Activated naive CD8-positive, alpha-beta T cell (primary cell): Measurements from ENCODE around the gene KRTAP5-4.
"Not testable (repeated sequence)": the region's sequence is repeated elsewhere in the genome, so short reads cannot be mapped to it uniquely, and the experiment has no call there.

Experiments
- H3K27ac Mint-ChIP-seq: one replicate; pipeline ENCODE4 v1.8.0; 2021; ENCODE audit warnings: mixed read lengths
- H3K27me3 Mint-ChIP-seq: one replicate; pipeline ENCODE4 v1.8.0; 2021; ENCODE audit warnings: mixed read lengths
- H3K36me3 Mint-ChIP-seq: one replicate; pipeline ENCODE4 v1.8.0; 2021; ENCODE audit warnings: mixed read lengths
- H3K4me1 Mint-ChIP-seq: one replicate; pipeline ENCODE4 v1.8.0; 2021; ENCODE audit warnings: low read depth, mixed read lengths
- H3K4me3 Mint-ChIP-seq: one replicate; pipeline ENCODE4 v1.8.0; 2021; ENCODE audit warnings: mild to moderate bottlenecking, mixed read lengths
- H3K9me3 Mint-ChIP-seq: one replicate; pipeline ENCODE4 v1.8.0; 2021; ENCODE audit warnings: low read depth, mixed read lengths

Gene KRTAP5-4

GRCh38 chr11:1632053-1632714, 10.2 kb upstream of the KRTAP5-4 start:
- H3K27ac Mint-ChIP-seq = no peak overlapping the region
- no peaks in the 10 kb centered on the region for H3K9me3 Mint-ChIP-seq
- H3K36me3 Mint-ChIP-seq = no peaks in the 10 kb centered on the region
- H3K4me3 Mint-ChIP-seq = no peak overlapping the region
- peaks cover 8% of the 10 kb centered on the region for H3K4me1 Mint-ChIP-seq
- H3K27me3 Mint-ChIP-seq = peaks cover 18% of the 10 kb centered on the region

DNA sequence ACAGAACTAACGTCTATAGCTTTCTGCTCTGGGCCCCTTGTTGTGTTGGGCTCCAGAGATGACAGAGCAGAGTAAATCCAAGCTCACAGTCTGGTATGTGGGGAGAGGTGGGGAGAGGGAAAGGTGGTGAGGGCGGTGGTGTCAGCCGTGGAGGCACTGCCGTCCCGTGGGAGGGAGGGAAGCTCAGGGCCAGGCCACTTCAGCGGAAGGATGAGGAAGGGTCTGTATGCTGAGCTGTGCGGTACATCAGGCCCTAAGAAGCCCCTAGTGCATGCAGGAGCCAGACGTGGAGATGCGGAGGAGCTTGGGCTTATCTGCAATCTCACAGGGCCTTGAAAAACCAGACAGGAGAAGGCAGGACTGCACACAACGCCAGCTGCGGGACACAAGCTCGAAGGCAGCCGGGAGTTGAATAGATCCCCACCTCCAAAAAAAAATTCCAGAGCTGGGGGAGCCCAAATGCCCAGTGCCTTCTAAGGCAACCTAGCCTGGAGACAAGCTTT, 9.2 kb upstream of the KRTAP5-4 start:
- H3K4me3 Mint-ChIP-seq = no peak overlapping the region
- H3K27ac Mint-ChIP-seq = no peak overlapping the region
- H3K4me1 Mint-ChIP-seq = peaks cover 8% of the 10 kb centered on the region
- no peaks in the 10 kb centered on the region for H3K9me3 Mint-ChIP-seq
- peaks cover 18% of the 10 kb centered on the region for H3K27me3 Mint-ChIP-seq
- H3K36me3 Mint-ChIP-seq = no peaks in the 10 kb centered on the region

DNA sequence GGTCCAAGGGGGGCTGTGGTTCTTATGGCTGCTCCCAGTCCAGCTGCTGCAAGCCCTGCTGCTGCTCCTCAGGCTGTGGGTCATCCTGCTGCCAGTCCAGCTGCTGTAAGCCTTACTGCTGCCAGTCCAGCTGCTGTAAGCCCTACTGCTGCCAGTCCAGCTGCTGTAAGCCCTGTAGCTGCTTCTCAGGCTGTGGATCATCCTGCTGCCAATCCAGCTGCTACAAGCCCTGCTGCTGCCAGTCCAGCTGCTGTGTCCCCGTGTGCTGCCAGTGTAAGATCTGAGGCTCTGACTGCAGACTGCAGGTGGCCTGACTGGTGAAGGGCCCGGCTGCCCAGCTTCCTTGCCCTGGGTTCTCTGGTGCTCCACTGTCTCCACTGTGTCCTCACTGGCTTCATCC, 8.3 kb upstream of the KRTAP5-4 start:
- H3K27ac Mint-ChIP-seq = no peak overlapping the region
- H3K4me3 Mint-ChIP-seq = no peak overlapping the region
- H3K4me1 Mint-ChIP-seq = peaks cover 8% of the 10 kb centered on the region
- H3K36me3 Mint-ChIP-seq = no peaks in the 10 kb centered on the region
- no peaks in the 10 kb centered on the region for H3K9me3 Mint-ChIP-seq
- H3K27me3 Mint-ChIP-seq = peaks cover 18% of the 10 kb centered on the region

GRCh38 chr11:1629326-1630185, 7.6 kb upstream of the KRTAP5-4 start, which contains the start of gene KRTAP5-5:
Gene KRTAP5-5 (plus strand): TSS chr11:1629775. CDS start chr11:1629841, 66 bp downstream.
- Mint-ChIP-seq H3K36me3 (no peaks in the 10 kb centered on the region), H3K27me3 (peaks cover 18% of the 10 kb centered on the region), H3K27ac (no peak within 1 kb of the TSS), H3K4me1 (peaks cover 8% of the 10 kb centered on the region), H3K9me3 (no peaks in the 10 kb centered on the region), H3K4me3 (no peak within 1 kb of the TSS)

- Mint-ChIP-seq H3K4me1 (peaks cover 8% of the 10 kb centered on the region), H3K36me3 (no peaks in the 10 kb centered on the region), H3K9me3 (no peaks in the 10 kb centered on the region), H3K4me3 (no peak overlapping the region), H3K27me3 (peaks cover 18% of the 10 kb centered on the region), H3K27ac (no peak overlapping the region)
Observed at GRCh38 chr11:1628506-1629325, 6.8 kb upstream of the KRTAP5-4 start.

DNA sequence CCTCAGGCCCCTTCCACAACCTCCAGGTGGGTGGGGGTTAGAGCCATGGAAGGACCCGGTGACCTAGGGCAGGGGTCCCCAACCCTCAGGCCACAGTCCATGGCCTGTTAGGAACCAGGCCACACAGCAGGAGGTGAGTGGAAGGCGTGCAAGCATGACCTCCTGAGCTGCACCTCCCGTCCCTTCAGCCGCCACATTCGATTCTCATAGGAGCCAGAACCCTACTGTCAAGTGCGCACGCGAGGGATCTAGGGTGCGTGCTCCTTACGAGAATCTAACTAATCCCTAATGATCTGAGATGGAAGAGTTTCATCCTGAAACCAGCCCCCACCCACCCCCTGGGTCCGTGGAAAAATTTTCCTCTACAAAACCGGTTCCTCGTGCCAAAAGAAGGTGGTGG, 3.6 kb upstream of the KRTAP5-4 start:
- no peaks in the 10 kb centered on the region for H3K9me3 Mint-ChIP-seq
- H3K4me3 Mint-ChIP-seq = no peak overlapping the region
- H3K27me3 Mint-ChIP-seq = peaks cover 9% of the 10 kb centered on the region
- no peaks in the 10 kb centered on the region for H3K36me3 Mint-ChIP-seq
- peaks cover 3% of the 10 kb centered on the region for H3K4me1 Mint-ChIP-seq
- H3K27ac Mint-ChIP-seq = no peak overlapping the region

DNA sequence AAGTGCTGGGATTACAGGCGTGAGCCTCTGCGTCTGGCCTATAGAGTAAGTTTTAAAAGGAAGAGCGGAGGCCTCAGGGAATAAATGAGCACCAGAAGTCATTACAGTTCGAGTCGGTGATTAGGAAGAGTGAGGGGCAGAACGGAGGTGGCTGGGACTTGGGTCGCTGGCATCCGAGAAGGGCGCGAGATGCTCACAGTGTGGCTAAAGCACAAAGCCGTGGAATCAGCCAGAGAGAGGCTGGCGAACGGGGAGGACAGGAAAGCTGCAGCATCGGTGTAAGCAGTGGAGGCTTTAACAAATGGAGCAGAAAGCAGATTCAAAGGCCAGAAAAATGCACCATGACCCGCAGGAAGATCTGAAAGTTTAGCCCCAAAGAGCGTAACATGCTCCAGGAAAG, 2.7 kb upstream of the KRTAP5-4 start:
- peaks cover 3% of the 10 kb centered on the region for H3K4me1 Mint-ChIP-seq
- no peaks in the 10 kb centered on the region for H3K9me3 Mint-ChIP-seq
- no peak overlapping the region for H3K4me3 Mint-ChIP-seq
- H3K27ac Mint-ChIP-seq = no peak overlapping the region
- no peaks in the 10 kb centered on the region for H3K36me3 Mint-ChIP-seq
- peaks cover 11% of the 10 kb centered on the region for H3K27me3 Mint-ChIP-seq

DNA sequence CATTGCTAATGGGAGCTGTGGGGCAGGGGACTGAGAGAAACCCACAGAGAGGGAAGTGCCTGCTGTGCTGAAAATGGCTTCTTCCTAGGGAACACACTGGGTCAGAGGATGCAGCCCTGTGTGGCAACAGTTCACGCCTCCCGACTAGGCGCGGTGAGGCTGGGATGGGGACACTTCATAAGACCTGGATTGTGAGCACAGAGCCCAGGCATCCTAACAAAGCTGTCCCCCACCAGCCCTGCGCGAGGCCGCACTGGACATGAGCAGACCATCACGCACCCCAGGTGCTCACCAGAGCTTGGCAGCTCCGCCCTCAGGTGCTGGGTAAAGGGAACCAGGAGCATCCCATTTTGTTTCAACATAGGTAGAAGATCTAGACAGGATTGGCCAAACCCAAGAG, 1.8 kb upstream of the KRTAP5-4 start:
- H3K9me3 Mint-ChIP-seq = no peaks in the 10 kb centered on the region

DNA sequence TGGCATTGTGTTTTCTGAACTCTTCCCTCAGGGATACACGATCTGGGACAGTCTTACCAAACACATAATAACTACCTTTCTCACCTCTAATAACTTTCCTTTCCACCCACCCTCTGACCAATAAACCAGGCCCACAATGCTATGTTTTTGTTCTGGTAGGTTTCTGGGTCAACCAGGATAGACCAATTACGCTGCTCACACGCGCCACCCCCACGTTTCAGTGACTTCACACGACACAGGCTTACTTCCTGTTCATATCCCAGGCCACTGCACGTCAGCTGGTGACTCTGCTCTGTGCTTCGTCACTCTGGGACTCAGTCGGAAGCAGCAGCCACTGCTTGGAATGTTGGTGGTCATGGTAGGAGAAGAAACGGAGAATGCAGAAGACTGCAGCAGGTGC, 2.5 kb downstream of the KRTAP5-4 start:
- H3K4me1 Mint-ChIP-seq = peaks cover 5% of the 10 kb centered on the region
- H3K36me3 Mint-ChIP-seq = no peaks in the 10 kb centered on the region
- H3K4me3 Mint-ChIP-seq = no peak overlapping the region
- peaks cover 32% of the 10 kb centered on the region for H3K27me3 Mint-ChIP-seq
- no peak overlapping the region for H3K27ac Mint-ChIP-seq
- no peaks in the 10 kb centered on the region for H3K9me3 Mint-ChIP-seq

More for the DNA sequence above, 1.8 kb upstream of the KRTAP5-4 start:
- peaks cover 9% of the 10 kb centered on the region for H3K27me3 Mint-ChIP-seq
- peaks cover 3% of the 10 kb centered on the region for H3K4me1 Mint-ChIP-seq
- H3K4me3 Mint-ChIP-seq = no peak overlapping the region
- no peaks in the 10 kb centered on the region for H3K36me3 Mint-ChIP-seq
- no peak overlapping the region for H3K27ac Mint-ChIP-seq

- Mint-ChIP-seq H3K4me3 (no peak overlapping the region), H3K9me3 (no peaks in the 10 kb centered on the region), H3K4me1 (peaks cover 5% of the 10 kb centered on the region), H3K27me3 (peaks cover 32% of the 10 kb centered on the region), H3K36me3 (no peaks in the 10 kb centered on the region), H3K27ac (no peak overlapping the region)
Observed at GRCh38 chr11:1618231-1618630, 3.7 kb downstream of the KRTAP5-4 start.

DNA sequence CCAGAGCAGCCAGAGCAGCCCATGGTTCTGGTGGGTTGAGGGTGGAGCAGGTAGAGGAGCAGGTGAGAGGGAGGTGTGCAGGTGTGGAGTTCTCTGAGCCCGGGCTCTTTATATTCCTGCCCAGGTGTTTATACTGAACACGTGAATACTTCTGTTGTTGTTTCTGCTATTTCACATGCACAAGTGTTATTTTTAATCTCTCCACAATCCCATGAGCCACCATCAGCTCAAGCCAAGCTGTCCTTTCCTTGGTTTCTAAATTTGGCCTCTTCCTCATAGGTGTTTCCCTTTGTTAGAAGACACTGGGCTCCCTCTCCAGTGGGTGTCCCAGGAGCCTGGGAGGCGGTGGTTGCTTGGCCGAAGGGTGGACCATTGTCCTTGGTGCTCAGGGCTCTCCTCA, 13.6 kb downstream of the KRTAP5-4 start, which contains the start of gene KRTAP5-3:
Gene KRTAP5-3, minus strand, starts transcription at position 101 of the 400 bp plus-strand sequence. Its CDS starts 78 bp downstream, at position 23.
- Mint-ChIP-seq H3K27ac (no peak within 1 kb of the TSS), H3K9me3 (no peaks in the 10 kb centered on the region), H3K36me3 (no peaks in the 10 kb centered on the region), H3K4me1 (no peaks in the 10 kb centered on the region), H3K4me3 (no peak within 1 kb of the TSS), H3K27me3 (peaks cover 11% of the 10 kb centered on the region)

DNA sequence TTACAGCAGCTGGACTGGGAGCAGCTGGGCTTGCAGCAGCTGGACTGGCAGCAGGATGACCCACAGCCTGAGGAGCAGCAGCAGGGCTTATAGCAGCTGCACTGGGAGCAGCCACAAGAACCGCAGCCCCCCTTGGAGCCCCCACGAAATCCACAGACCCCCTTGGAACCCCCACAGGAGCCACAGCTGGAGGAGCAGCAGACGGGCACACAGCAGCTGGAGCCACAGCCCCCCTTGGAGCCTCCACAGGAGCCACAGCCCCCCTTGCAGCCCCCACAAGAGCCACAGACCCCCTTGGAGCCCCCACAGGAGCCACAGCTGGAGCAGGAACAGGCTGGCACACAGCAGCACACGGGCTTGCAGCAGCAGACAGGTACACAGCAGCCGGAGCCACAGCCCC, 14.0 kb downstream of the KRTAP5-4 start:
- H3K27me3 Mint-ChIP-seq = peaks cover 15% of the 10 kb centered on the region
- not testable (repeated sequence) for H3K9me3 Mint-ChIP-seq, H3K27ac Mint-ChIP-seq, H3K4me1 Mint-ChIP-seq, H3K36me3 Mint-ChIP-seq, H3K4me3 Mint-ChIP-seq

DNA sequence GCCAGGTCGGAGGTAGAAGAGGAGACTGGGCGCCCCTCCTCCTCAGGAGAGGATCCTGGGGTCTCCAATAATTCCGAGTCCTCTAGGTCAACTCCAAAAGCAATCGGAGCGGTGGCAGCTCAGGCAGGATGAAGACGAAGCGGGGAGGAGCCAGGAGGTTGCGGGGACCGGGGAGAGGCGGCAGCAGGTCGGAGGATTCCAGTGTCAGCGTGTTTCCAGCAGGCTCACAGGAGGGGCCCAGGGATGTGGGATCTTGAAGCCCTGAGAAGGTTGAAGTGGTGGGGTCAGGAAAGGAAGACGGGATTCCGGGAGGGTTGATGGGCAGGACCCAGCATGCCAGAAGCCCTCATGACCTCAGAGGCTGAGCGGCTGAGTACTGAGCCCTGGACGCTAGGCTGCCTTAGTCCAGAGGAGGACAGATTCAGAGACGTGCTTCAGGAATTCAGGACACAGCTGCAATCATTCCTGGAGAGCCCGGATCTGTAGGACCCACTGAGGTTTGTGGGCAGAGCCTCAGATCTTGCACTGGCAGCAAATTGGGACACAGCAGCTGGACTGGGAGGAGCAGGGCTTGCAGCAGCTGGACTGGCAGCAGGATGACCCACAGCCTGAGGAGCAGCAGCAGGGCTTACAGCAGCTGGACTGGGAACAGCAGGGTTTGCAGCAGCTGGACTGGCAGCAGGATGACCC, 14.6 kb downstream of the KRTAP5-4 start:
- not testable (repeated sequence) for H3K4me1 Mint-ChIP-seq, H3K4me3 Mint-ChIP-seq, H3K36me3 Mint-ChIP-seq, H3K27ac Mint-ChIP-seq, H3K9me3 Mint-ChIP-seq
- peaks cover 18% of the 10 kb centered on the region for H3K27me3 Mint-ChIP-seq

GRCh38 chr11:1605923-1606322, 16.0 kb downstream of the KRTAP5-4 start:
- H3K9me3 Mint-ChIP-seq, H3K4me3 Mint-ChIP-seq, H3K36me3 Mint-ChIP-seq, H3K4me1 Mint-ChIP-seq, H3K27ac Mint-ChIP-seq: not testable (repeated sequence)
- H3K27me3 Mint-ChIP-seq = peaks cover 21% of the 10 kb centered on the region
